LoVo (cell line): ENCODE results near the gene ABCC1.
"Not testable (repeated sequence)": the region's sequence is repeated elsewhere in the genome, so short reads cannot be mapped to it uniquely, and the experiment has no call there.

ENCODE experiments used
- DNase-seq: peaks from one replicate; pipeline ENCODE4 v3.0.0-alpha.2; 2016; ENCODE audit warnings: low spot score

The ABCC1 gene

DNA sequence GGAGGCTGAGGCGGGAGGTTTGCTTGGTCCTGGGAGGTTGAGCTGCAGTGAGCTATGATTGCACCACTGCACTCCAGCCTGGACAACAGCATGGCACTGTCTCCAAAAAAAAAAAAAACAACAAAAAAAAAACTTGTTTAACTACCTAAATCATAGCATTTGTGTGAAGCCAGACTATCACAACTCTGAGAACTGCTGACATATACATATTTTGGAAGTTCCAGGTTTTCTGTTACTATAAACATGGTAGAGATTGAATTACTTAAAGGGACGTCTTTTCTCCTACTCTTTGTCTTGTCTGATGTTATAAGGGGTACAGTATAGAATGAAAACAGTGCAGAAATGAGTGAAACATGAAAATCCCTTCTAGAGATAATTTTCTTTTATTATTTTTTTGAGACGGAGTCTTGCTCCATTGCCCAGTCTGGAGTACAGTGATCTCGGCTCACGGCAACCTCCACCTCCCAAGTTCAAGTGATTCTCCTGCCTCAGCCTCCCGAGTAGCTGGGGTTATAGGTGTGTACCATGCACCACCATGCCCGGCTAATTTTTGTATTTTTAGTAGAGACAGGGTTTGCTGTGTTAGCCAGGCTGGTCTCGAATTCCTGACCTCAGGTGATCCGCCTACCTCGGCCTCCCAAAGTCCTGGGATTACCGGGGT, 18.4 kb downstream of the ABCC1 start:
- no peak for DNase-seq

DNA sequence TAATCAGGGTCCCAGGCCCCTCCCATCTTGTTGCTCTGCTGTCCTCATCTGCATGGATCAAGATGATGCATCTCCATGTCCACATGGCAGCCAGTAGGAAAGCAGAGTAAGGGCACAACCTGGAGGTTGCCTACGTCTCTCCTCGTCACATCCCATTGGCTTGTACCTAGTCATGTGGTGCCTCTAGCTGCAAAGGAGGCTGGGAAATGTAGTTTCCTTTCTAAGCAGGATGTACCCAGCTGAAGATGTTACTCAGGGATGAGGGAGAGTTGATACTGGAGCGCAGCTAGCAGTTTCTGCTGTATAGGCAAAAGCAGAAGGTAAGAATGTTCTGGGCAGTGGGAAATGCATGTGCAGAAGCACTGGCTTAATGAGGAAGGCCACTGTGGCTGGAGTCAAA, 20.8 kb downstream of the ABCC1 start:
- no peak for DNase-seq

DNA sequence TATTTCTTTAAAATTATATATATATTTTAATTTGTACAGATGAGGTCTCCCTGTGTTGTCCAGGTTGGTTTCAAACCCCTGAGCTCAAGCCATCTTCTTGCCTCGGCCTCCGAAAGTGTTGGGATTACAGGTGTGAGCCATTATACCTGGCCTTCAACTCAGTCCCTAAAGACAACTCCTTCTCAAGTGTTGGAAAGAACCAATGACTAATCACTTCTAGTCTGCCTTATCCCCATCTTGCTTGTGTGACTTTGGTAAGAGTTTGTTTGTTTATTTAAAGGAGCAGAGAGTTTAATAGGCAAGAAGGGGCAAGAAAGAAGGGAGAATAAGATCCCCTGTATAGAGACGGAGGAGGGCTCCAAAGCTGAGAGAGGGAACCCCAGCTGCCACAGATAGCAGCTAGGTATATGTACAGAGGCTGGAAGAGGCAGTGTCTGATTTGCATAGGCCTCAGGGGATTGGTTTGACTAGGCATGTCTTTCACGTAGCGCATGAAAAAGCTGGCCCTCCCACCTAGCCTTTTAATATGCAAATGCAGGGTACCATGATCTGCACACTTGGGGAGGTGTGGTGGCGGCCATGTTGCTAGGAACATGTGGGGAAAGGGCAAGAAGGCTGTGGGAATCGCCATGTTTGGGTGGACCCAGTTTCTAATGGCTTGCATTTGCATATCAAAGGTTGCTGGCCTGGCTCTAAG, 21.5 kb downstream of the ABCC1 start:
- no peak for DNase-seq

GRCh38 chr16:15971440-15971815, 22.0 kb downstream of the ABCC1 start:
- DNase-seq = no peak

DNA sequence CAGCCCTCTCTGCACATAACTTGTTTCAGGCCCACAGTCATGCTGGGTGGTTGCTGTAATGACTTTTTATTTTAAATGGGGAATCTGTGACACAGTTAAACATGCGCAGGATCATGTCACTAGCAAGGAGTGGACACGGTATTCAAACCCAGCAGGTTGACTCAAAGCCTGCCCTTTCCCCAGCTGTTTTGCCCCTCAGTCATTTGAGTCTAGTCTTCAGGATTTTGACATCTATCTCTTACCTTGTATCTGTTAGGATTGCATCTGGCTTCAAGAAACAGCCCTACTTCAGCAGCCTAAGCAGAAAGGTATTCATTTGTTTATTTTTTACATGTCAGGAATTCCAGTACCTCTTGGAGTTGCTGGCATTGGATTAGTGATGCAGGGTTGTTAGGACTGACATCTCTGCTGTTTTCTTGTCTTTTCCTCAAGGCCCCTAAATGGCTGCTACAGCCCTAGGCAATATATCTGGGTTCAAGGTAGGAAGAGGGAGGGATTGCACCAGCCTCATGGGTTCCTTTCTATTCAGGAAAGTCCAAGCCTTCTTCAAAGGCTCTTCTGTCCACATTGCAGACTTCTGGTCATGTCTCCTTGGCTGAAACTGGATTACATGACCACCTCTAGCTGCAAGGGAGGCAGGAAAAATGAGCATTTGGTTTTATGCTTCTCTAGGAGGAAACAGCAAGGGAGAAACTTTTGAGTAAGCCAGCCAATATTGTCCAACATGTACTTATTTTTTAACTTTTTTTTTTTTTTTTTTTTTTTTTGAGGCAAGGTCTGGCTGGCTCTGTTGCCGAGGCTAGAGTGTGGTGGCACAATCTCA, 22.8 kb downstream of the ABCC1 start:
- DNase-seq = no peak

GRCh38 chr16:15973421-15973820, 24.0 kb downstream of the ABCC1 start:
- DNase-seq = no peak

DNA sequence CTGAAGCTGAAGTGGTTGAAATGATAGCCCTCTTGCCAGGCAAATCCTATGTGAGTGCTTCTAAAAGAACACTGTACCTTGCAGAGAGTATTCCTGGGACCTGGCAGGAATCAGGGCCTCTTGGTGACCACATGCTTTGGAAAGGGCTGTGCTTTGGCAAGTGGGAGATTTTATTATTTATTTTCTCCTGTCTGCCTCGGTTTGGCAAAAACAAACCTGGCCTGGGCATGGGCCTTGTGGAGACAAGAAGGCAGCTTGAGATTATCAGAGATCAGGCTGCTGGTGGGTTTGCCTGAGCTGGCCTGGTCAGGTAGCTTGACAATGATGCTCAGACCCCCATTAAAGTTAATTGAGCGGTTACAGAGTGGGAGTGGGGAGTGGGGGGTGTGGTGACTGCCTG, 24.6 kb downstream of the ABCC1 start:
- no peak for DNase-seq

- DNase-seq = no peak
These were observed 25.8 kb downstream of the ABCC1 start for GRCh38 chr16:15975172-15975571.

- no peak for DNase-seq
These were observed 26.9 kb downstream of the ABCC1 start for GRCh38 chr16:15976225-15976812.

DNA sequence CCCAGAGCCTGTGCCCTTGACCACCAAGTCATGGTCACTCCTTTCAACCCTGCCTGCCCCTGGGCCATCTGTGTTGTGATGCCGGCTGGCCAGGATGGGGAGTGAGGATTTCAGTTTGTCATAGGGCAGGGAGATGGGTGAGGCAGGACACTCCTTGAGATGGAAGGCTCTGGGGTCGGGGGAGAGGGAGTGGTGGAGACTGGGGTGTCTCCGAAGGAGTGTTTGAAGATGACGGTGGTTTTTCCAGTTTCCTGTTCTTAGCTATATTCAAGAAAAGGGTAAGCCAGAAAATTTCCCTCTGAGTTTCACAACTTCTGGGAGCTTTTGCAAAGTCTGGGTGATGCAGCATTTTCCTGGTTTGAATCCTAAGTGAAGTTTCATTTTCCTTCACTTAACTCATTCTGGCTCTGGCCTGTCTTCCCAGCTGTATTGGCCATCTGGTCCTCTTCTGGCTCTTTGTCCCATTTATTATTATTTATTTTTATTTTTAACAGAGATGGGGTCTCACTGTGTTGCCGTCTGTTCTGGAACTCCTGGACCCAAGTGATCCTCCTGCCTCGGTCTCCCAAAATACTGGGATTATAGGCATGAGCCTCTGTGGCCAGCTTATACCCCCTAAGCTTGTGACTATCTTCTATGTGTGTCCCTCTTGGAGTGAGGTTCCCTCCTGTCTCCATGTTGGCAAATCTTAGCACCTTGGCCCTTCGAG, 27.7 kb downstream of the ABCC1 start:
- no peak for DNase-seq

GRCh38 chr16:15979801-15980200, 30.4 kb downstream of the ABCC1 start:
- no peak for DNase-seq

DNA sequence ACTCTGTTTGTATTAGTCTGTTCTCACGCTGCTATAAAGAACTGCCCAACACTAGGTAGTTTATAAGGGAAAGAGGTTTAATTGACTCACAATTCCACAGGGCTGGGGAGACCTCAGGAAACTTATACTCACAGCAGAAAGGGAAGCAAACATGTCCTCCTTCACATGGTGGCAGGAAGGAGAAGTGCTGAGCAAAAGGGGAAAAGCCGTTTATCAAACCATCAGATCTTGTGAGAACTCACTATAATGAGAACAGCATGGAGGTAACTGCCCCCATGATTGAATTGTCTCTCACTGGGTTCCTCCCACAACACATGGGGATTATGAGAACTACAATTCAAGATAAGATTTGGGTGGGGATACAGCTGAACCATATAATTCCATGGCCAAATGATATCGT, 30.9 kb downstream of the ABCC1 start:
- DNase-seq = no peak

DNA sequence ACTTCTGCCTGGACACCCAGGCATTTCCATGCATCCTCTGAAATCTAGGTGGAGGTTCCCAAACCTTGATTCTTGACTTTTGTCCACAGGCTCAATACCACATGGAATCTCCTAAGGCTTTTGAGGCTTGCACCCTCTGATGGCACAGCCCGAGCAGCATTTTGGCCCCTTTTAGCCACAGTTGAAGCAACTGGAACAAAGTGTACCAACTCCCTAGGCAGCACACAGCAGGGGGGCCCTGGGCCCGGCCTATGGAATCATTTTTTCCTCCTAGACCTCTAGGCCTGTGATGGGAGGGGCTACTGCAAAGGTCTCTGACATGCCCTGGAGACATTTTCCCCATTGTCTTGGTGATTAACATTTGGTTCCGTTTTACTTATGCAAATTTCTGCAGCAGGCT, 32.0 kb downstream of the ABCC1 start:
- no peak for DNase-seq

DNA sequence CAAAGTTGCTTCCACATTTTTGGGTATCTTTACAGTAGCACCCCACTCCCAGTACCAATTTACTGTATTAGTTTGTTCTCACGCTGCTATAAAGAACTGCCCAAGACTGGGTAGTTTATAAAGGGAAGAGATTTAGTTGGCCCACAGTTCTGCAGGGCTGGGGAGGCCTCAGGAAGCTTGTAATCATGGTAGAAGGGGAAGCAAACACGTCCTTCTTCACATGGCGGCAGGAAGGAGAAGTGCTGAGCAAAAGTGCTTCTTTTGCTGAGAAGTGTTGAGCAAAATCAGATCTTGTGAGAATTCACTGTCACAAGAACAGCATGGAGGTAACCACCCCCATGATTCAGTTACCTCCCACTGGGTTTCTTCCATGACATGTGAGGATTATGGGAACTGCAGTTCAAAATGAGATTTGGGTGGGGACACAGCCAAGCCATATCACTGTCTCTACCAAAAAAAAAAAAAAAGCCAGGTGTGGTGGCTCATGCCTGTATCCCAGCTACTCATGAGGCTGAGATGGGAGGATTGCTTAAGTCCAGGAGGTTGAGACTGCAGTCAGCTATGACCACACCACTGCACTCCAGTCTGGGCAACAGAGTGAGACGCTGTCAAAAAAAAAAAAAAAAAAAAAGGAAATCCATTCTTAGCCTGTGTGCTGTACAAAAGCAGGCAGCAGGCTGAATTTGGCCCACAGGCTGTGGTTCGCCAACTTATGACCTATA, 32.9 kb downstream of the ABCC1 start:
- not testable (repeated sequence) for DNase-seq

DNA sequence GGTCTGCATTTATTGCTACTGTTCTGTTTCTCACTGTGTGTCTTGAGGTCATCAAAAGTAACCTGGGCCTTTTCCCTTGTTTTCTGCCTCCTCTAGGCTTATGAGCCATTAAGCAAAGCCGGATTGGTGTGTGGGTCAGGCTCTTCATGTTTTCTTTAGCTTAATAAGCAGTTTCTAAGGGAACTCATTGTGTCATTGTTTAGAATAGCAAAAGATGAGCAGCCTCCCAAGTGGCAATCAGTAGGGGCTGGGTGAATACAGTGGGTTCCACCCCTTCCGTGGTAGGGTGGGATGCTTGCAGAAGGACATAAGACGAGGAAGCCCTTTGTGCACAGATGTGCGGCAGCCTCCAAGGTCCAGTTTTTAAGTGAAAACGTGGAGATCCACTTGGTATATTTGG, 34.5 kb downstream of the ABCC1 start:
- DNase-seq = no peak

DNA sequence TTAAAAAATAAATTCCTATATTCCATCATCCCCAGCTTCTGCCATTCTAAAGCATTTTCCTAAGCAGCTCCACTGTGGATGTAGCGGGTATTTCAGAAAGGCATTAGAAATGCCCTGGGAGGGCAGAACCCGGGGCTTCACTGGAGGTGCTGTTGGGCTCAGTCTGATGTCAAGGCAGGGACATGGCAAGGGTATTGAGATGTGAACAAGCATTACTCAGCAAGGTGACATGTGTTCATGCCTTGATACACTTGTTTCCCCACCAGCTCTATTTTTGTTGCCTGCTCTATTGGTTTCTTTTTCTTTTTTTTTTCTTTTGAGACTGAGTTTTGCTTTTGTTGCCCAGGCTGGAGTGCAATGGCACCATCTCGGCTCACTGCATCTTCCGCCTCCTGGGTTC, 35.7 kb downstream of the ABCC1 start:
- no peak for DNase-seq

- no peak for DNase-seq
These were observed 36.8 kb downstream of the ABCC1 start for GRCh38 chr16:15986261-15986660.

DNA sequence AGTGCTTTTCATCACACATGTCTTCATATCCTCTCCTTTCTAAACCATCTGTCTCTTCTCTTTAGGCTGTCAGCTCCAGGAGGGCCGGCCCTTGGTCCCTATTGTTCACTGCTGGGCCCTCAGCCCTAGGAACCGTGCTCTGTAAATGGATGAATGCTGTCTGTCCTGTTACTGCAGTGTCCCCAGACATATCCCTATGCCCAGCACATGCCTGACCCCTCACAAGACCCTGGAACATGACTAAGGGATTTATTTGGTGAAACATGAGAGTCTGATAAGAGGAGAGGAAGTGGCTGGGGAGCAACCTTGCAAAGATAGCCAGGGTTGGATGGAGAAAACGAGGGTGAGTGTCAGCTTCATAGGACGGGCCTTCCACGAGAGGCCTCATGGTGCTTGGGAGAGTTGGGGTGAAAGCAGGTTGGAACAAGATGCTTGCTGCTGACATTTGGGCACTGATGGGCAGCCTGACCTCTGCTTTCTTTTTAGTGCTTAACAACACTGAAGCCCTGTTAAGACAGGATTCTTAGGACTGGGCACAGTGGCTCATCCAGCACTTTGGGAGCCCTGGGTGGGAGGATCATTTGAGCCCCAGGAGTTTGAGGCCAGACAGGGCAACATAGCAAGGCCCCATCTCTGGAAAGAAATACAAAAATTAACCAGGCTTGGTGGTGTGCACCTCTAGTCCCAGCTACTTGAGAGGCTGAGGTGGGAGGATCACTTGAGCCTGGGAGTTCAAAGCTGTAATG, 39.0 kb downstream of the ABCC1 start:
- no peak for DNase-seq

- no peak for DNase-seq
These were observed 41.5 kb downstream of the ABCC1 start for GRCh38 chr16:15990902-15991301.

GRCh38 chr16:15993128-15993527, 43.7 kb downstream of the ABCC1 start:
- no peak for DNase-seq

DNA sequence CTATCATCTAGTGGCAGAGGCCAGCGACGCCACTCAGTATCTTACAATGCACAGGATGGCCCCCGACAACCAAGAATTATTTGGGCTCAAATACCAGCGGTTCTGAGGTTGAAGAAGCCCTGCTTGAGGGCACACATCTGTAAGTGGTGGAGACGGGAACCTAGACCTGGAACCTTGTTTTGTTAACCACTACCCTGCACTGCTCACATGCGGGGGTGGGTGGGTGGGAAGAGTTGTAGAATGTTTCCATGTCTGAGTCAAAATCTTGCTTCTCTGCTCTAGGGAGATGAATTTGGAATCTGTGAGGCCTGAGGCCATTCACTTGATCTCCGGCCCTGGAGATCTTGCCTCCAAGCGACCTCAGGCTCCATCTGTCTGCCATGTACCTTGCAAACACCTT, 44.1 kb downstream of the ABCC1 start:
- DNase-seq = no peak
